PC-9 (cell line): Measurements from ENCODE around the gene GK. TPM values are rescaled to one million over a fixed set of nuclear protein-coding genes. Genes with fewer than 3 reads are reported as not detected.
A peak's percentile ranks its signal among the peaks of the same experiment; 100 is the strongest.

Experiments
- BruUV-seq: library from RNA; stranded (reverse); fragments of 400-500 nt; replicated peaks from 2 replicates; lab custom pipeline; 2021; lab: Mats Ljungman, UMichigan
- CTCF ChIA-PET: fragments of 300-600 bp; sonication (Branson Sonifier 250); formaldehyde crosslinking; loops from one replicate; lab custom pipeline; 2022; ENCODE audit warnings: antibody characterized with exemption; lab: Charles Lee
- POLR2A ChIA-PET: fragments of 300-600 bp; sonication (Branson Sonifier 250); formaldehyde crosslinking; loops from one replicate; lab custom pipeline; 2022; ENCODE audit warnings: antibody characterized with exemption; ENCODE audit not compliant: unreplicated experiment; lab: Charles Lee
- DNase-seq, 2 experiments: peaks; one replicate each; pipeline versions ENCODE4 v3.0.0 to v3.0.0-alpha.2; 2015 to 2022; ENCODE audit warnings: mixed read lengths in 1 of 2
- H2AFZ ChIP-seq: fragments of 200-600 bp; sonication (generic); 2 replicates; pipeline ENCODE4 v1.8.1; 2017; ENCODE audit warnings: antibody characterized with exemption
- H3F3A ChIP-seq: fragments of 200-600 bp; sonication (generic); 2 replicates; pipeline ENCODE4 v1.8.1; 2017; ENCODE audit warnings: antibody characterized with exemption, mild to moderate bottlenecking, low read depth; ENCODE audit not compliant: insufficient read depth
- H3K27ac ChIP-seq: fragments of 200-600 bp; sonication (generic); 2 replicates; pipeline ENCODE4 v1.6.1; 2016; ENCODE audit warnings: mixed run types
- H3K27me3 ChIP-seq: fragments of 200-600 bp; sonication (generic); 2 replicates; pipeline ENCODE4 v1.6.1; 2016; ENCODE audit warnings: low read depth, mixed run types; ENCODE audit not compliant: insufficient read depth
- H3K36me3 ChIP-seq: fragments of 200-600 bp; sonication (generic); 2 replicates; pipeline ENCODE4 v1.6.1; 2016; ENCODE audit warnings: low read depth, mixed run types
- H3K4me1 ChIP-seq: fragments of 200-600 bp; sonication (generic); replicated peaks from 2 replicates; pipeline ENCODE4 v1.6.1; 2016; ENCODE audit warnings: mixed run types; ENCODE audit not compliant: insufficient read depth
- H3K4me2 ChIP-seq: fragments of 200-600 bp; sonication (generic); 2 replicates; pipeline ENCODE4 v1.6.1; 2017; ENCODE audit warnings: mixed run types
- H3K4me3 ChIP-seq: fragments of 200-600 bp; sonication (generic); 2 replicates; pipeline ENCODE4 v1.6.1; 2016; ENCODE audit warnings: mixed run types
- H3K79me2 ChIP-seq: fragments of 200-600 bp; sonication (generic); 2 replicates; pipeline ENCODE4 v1.6.1; 2017; ENCODE audit warnings: low read depth, mixed run types
- H3K9me2 ChIP-seq: fragments of 200-600 bp; sonication (generic); 2 replicates; pipeline ENCODE4 v1.8.1; 2017; ENCODE audit warnings: mild to moderate bottlenecking; ENCODE audit not compliant: insufficient read depth
- H3K9me3 ChIP-seq: fragments of 200-600 bp; sonication (generic); 2 replicates; pipeline ENCODE4 v1.8.1; 2016; ENCODE audit warnings: low read depth; ENCODE audit not compliant: insufficient read depth
- H4K20me1 ChIP-seq: fragments of 200-600 bp; sonication (generic); 2 replicates; pipeline ENCODE4 v1.8.1; 2017; ENCODE audit not compliant: insufficient read depth
- CTCF ChIP-seq: fragments of 200-600 bp; sonication (generic); conservative IDR thresholded peaks from 2 replicates; pipeline ENCODE4 v1.6.1; 2017; ENCODE audit warnings: mixed run types, antibody characterized with exemption, mild to moderate bottlenecking, moderate library complexity
- EZH2 ChIP-seq: fragments of 200-600 bp; sonication (generic); IDR thresholded peaks from 2 replicates; pipeline ENCODE4 v1.8.0; 2017; ENCODE audit warnings: antibody characterized with exemption, low read depth
- intact Hi-C: fragments of 100-400 bp; cut with micrococcal nuclease; formaldehyde crosslinking; loops from one replicate; pipeline ENCODE4 v1.10.0; 2022; ENCODE audit not compliant: unreplicated experiment
- total RNA-seq: library from RNA; stranded (reverse); gene quantifications from 2 replicates; pipeline ENCODE4 v1.2.3, GENCODE V29; 2021

The GK gene
- total RNA-seq, 1 experiment from 2014 or later, result 5.4 TPM

- 0 out of 2 replicates have a peak, but pooled peaks cover 3% of the 10 kb centered on the region for H3K4me1 ChIP-seq
- H3K79me2 ChIP-seq, result no peaks in the 10 kb centered on the region
- H3K36me3 ChIP-seq, result no peaks in the 10 kb centered on the region
- DNase-seq, result no peak
- ChIA-PET CTCF (no interaction called here), POLR2A (no interaction called here)
- TF ChIP-seq EZH2 (no peak), CTCF (no peak)
- H3F3A ChIP-seq, result no peaks in the 10 kb centered on the region
- no peaks in the 10 kb centered on the region for H3K9me2 ChIP-seq
- H2AFZ ChIP-seq, result no peak overlapping the region
- H3K27me3 ChIP-seq, result no peaks in the 10 kb centered on the region
- no peaks in the 10 kb centered on the region for H4K20me1 ChIP-seq
- no peak overlapping the region for H3K27ac ChIP-seq
- H3K4me3 ChIP-seq, result no peak overlapping the region
- H3K9me3 ChIP-seq, result no peaks in the 10 kb centered on the region
- H3K4me2 ChIP-seq, result no peak overlapping the region
- BruUV-seq, result no TSS peak
- intact Hi-C loops, result no loop called here
These were observed 35.0 kb upstream of the GK start for GRCh38 chrX:30618160-30618765.

- H3K4me1 ChIP-seq, result 0 out of 2 replicates have a peak, but pooled peaks cover 3% of the 10 kb centered on the region
- H3K79me2 ChIP-seq, result no peaks in the 10 kb centered on the region
- ChIA-PET CTCF (no interaction called here), POLR2A (no interaction called here)
- no peaks in the 10 kb centered on the region for H3K27me3 ChIP-seq
- H2AFZ ChIP-seq, result no peak overlapping the region
- H3K27ac ChIP-seq, result no peak overlapping the region
- no TSS peak for BruUV-seq
- no peaks in the 10 kb centered on the region for H3K9me3 ChIP-seq
- DNase-seq, result no peak
- no peak overlapping the region for H3K4me2 ChIP-seq
- no peaks in the 10 kb centered on the region for H4K20me1 ChIP-seq
- H3K9me2 ChIP-seq, result no peaks in the 10 kb centered on the region
- intact Hi-C loops, result no loop called here
- no peaks in the 10 kb centered on the region for H3K36me3 ChIP-seq
- TF ChIP-seq EZH2 (no peak), CTCF (no peak)
- H3K4me3 ChIP-seq, result no peak overlapping the region
- H3F3A ChIP-seq, result no peaks in the 10 kb centered on the region
These were observed 33.1 kb upstream of the GK start for GRCh38 chrX:30620125-30620524.

- no peaks in the 10 kb centered on the region for H3F3A ChIP-seq
- H3K4me2 ChIP-seq, result peak overlapping the region; percentile 40; the same call in 1 of the 2 replicates
- H4K20me1 ChIP-seq, result no peaks in the 10 kb centered on the region
- BruUV-seq, result no TSS peak
- no peak for TF ChIP-seq EZH2
- no peak for TF ChIP-seq CTCF
- ChIA-PET POLR2A (no interaction called here), CTCF (no interaction called here)
- no peak overlapping the region for H3K4me3 ChIP-seq
- intact Hi-C loops, result no loop called here
- no peaks in the 10 kb centered on the region for H3K9me2 ChIP-seq
- H3K9me3 ChIP-seq, result no peaks in the 10 kb centered on the region
- no peaks in the 10 kb centered on the region for H3K36me3 ChIP-seq
- H3K79me2 ChIP-seq, result no peaks in the 10 kb centered on the region
- peak; percentile 1 to 52 for DNase-seq
- H3K27ac ChIP-seq, result no peak overlapping the region
- no peak overlapping the region for H2AFZ ChIP-seq
- H3K27me3 ChIP-seq, result no peaks in the 10 kb centered on the region
- 0 out of 2 replicates have a peak, but pooled peaks cover 3% of the 10 kb centered on the region for H3K4me1 ChIP-seq
These were observed 32.1 kb upstream of the GK start for GRCh38 chrX:30620980-30621618.
